ENCODE data around the gene NUP50. TPM values are rescaled to one million over a fixed set of nuclear protein-coding genes. Genes with fewer than 3 reads are reported as not detected.

NUP50 gene
- total RNA-seq, 1 donor from 2014 or later, result 168 TPM

DNA sequence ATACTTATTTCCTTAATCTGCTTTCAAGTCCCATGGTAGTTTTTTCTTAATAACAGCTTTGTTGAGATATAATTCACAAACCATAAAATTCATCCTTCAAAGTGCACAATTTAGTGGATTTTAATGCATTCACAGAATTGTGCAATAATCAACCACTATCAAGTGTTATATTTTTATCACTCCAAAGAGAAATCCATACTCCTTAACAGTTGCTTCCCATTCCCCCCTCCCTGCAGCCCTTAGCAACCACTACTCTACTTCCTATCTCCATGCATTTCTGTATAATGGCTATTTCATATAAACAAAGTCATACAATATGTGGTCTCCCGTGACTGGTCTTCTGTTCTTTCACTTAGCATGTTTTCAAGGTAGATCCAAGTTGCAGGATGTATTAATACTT is 18.8 kb upstream of the NUP50 start:
- intact Hi-C loops (cut with micrococcal nuclease), result no loop called here
- Mint-ChIP-seq H3K36me3 (ENCODE audit: low read depth) (peaks cover 9% of the 10 kb centered on the region), H3K4me1 (no peaks in the 10 kb centered on the region), H3K27me3 (no peaks in the 10 kb centered on the region), H3K9me3 (no peaks in the 10 kb centered on the region), H3K27ac (no peak overlapping the region), H3K4me3 (no peak overlapping the region)
- DNase-seq, result no peak

DNA sequence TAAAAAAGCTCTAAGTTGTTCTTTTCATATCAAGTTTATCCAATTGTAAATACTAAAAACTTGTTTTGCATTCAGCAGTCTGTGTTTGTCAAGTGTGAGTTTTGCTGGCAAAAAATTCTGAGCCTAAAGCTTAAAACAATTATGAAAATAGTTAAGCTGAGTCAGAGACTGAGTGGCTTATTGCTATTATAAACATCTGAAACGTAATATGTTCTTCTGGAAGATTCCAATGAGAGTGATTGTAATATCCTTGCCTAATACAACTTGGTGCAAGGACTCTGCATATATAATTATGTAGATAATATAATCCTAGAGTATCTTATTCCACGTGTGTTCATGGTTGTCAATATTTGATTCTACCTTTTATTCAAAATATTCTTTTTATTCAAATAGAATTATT is 14.1 kb upstream of the NUP50 start:
- H3K36me3 Mint-ChIP-seq (ENCODE audit: low read depth), result peaks cover 21% of the 10 kb centered on the region
- intact Hi-C loops (cut with micrococcal nuclease), result no loop called here
- H3K27ac Mint-ChIP-seq, result no peak overlapping the region
- H3K27me3 Mint-ChIP-seq, result no peaks in the 10 kb centered on the region
- H3K4me3 Mint-ChIP-seq, result no peak overlapping the region
- no peak for DNase-seq
- H3K4me1 Mint-ChIP-seq, result peaks cover 4% of the 10 kb centered on the region
- no peaks in the 10 kb centered on the region for H3K9me3 Mint-ChIP-seq

DNA sequence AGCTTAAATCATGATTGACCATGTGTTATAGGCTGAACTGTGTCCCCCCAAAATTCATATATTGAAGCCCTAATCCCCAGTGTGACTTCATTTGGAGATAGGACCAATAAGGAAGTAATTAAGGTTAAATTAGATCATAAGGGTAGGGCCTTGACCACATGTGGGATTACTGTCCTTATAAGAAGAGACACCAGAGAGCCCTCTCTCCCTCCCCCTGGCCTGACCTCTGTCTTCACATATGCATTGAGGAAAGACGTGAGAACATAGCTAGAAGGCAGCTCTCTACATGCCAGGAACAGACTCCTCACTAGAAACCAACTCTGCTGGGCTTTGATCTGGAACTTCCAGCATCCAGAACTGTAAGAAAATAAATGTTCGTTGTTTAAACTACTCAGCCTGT is 13.6 kb upstream of the NUP50 start:
- no peak overlapping the region for H3K27ac Mint-ChIP-seq
- no peak overlapping the region for H3K4me3 Mint-ChIP-seq
- DNase-seq, result no peak
- intact Hi-C loops (cut with micrococcal nuclease), result no loop called here
- H3K27me3 Mint-ChIP-seq, result no peaks in the 10 kb centered on the region
- no peaks in the 10 kb centered on the region for H3K9me3 Mint-ChIP-seq
- peaks cover 4% of the 10 kb centered on the region for H3K4me1 Mint-ChIP-seq
- H3K36me3 Mint-ChIP-seq (ENCODE audit: low read depth), result peaks cover 21% of the 10 kb centered on the region

DNA sequence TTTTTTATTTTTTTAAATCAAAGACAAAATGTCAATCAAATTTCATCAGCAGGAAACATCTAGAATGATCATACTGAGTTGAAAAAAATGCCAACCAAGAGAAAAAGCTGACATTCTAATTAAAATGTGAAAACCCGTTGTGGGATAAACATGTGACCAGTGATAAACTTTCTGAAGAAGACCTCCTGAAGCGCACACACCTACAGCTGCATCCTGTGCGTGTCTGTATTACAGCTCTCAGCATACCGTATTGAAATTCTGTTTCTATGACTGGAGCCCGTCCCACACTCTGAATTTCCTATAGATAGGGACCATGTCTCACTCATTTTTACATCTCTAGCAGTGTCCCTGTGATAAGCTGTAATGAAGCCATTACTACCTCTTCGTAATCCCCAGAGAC is 12.2 kb upstream of the NUP50 start:
- Mint-ChIP-seq H3K4me3 (no peak overlapping the region), H3K9me3 (no peaks in the 10 kb centered on the region), H3K4me1 (peaks cover 4% of the 10 kb centered on the region), H3K27me3 (no peaks in the 10 kb centered on the region), H3K36me3 (ENCODE audit: low read depth) (peaks cover 21% of the 10 kb centered on the region), H3K27ac (no peak overlapping the region)
- intact Hi-C loops (cut with micrococcal nuclease), result no loop called here
- DNase-seq, result no peak

DNA sequence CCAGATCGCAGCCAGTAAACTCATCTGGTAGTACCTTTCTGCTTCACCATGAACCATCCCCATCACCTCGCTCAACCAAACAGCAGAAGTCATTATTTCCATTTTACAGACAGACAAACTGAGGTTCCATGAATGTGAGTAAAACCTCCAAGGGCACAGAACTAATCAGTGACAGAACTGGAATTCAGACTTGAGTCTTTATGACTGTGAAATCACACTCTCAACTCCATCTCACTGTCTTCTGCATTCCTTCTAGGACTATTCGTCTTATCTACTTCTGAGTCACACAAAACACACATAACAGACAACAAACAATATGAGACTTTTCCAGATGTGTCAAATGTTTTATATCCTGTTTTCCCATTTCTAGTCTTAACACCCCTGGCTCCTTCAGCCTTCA is 9.3 kb upstream of the NUP50 start:
- no peaks in the 10 kb centered on the region for H3K27me3 Mint-ChIP-seq
- no peak overlapping the region for H3K27ac Mint-ChIP-seq
- intact Hi-C loops (cut with micrococcal nuclease), result no loop called here
- no peaks in the 10 kb centered on the region for H3K9me3 Mint-ChIP-seq
- DNase-seq, result no peak
- H3K36me3 Mint-ChIP-seq (ENCODE audit: low read depth), result peaks cover 25% of the 10 kb centered on the region
- H3K4me1 Mint-ChIP-seq, result peaks cover 7% of the 10 kb centered on the region
- H3K4me3 Mint-ChIP-seq, result no peak overlapping the region

DNA sequence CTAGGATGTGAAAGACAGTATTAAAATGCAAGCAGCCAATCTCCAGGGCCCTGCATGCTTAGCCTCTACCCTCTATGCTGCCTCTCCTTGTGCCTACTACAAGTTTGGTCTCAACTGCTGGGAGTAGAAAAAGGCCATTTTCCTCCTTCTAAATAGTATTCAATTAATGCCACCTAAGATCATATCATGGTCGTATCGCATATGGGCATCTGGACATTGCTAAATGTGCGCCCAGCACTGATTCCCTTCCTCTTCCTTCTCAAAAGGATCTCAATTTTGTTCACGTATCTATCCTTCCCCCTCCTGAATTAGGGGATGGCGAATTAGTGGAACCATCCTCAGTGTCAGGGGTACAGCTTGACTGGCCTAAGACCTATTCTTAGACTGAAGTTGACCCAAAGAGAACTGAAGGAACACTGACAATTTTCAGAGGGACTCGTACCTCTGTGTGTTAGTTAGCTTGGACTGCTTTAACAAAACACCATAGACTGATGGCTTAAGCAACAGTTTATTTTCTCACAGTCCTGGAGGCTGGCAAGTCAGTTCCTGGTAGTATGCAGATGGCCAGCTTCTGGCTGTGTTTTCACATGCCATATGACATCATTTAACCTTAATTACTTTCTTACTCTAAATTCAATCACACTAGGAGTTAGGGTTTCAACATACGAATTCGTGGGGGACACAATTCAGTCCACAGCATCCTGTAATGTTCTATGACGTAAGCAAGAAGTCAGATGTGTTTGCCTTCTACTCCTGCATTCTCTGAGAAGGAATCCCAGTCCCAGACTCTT is 8.5 kb upstream of the NUP50 start:
- no peak for DNase-seq
- Mint-ChIP-seq H3K27me3 (no peaks in the 10 kb centered on the region), H3K36me3 (ENCODE audit: low read depth) (peaks cover 26% of the 10 kb centered on the region), H3K4me1 (peaks cover 14% of the 10 kb centered on the region), H3K4me3 (no peak overlapping the region), H3K9me3 (no peaks in the 10 kb centered on the region), H3K27ac (no peak overlapping the region)
- intact Hi-C loops (cut with micrococcal nuclease), result no loop called here

DNA sequence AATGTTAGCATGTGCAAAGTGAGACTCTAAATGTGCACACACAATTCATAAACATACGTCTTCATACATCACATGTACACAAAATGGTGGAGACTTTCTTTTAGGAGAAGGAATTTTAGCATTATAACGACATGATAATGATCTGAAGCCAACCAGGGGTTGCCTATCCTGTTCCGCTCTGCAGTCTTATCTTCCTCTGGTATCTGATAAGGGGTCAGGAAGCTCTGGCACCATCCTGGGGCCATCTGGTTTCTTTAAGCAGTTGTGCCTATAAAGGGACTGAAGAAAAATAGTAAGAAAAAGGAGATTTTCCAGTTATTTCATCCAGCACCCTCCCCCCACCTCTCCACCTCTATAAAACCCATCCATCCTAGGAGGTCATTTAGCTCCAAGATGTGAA is 5.8 kb upstream of the NUP50 start:
- no peaks in the 10 kb centered on the region for H3K9me3 Mint-ChIP-seq
- H3K27ac Mint-ChIP-seq, result no peak overlapping the region
- peaks cover 26% of the 10 kb centered on the region for H3K36me3 Mint-ChIP-seq (ENCODE audit: low read depth)
- no peak for DNase-seq
- H3K4me3 Mint-ChIP-seq, result no peak overlapping the region
- H3K4me1 Mint-ChIP-seq, result peaks cover 23% of the 10 kb centered on the region
- no peaks in the 10 kb centered on the region for H3K27me3 Mint-ChIP-seq
- intact Hi-C loops (cut with micrococcal nuclease), result no loop called here

DNA sequence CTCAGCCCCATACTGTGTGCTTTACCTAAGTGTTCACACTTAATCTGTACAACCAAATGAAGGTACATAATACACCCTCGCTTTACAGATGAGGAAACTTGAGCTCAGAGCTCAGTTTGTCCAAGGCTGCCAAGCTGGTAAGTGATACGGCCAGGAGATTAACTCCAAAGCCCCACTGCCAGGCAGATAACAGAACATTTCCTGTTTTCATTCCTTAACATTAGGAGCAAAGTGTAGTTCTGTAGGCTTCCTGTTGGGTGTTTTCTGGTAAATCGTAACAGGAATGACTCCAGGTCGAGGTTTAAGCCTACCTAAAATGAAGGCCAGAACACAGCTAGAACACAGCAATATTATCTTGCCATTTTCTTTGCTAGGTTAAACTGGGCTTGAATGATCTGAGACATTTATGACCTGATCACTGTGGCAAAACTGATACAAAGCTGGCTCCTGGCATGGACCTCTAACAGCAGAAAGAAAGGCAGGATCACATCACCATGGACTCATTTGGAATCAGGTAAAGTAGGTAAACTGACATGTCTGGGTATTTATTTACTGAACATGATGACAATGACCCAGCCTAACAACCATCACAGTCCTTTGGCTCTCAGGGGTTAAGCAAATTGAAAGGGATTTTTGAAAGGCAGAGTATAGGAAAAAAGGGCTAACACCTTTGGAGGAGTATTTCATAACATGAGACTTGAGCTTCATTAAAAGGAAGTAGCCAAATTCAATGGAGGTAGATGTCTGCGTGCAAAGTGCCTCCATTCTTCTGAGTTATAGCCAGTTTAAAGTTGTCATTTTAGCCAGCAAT is 3.9 kb upstream of the NUP50 start:
- Mint-ChIP-seq H3K4me3 (peak overlapping the region; percentile 41), H3K27ac (no peak overlapping the region), H3K4me1 (peaks cover 27% of the 10 kb centered on the region), H3K9me3 (no peaks in the 10 kb centered on the region), H3K27me3 (no peaks in the 10 kb centered on the region), H3K36me3 (ENCODE audit: low read depth) (peaks cover 29% of the 10 kb centered on the region)
- no peak for DNase-seq
- intact Hi-C loops (cut with micrococcal nuclease), result no loop called here

DNA sequence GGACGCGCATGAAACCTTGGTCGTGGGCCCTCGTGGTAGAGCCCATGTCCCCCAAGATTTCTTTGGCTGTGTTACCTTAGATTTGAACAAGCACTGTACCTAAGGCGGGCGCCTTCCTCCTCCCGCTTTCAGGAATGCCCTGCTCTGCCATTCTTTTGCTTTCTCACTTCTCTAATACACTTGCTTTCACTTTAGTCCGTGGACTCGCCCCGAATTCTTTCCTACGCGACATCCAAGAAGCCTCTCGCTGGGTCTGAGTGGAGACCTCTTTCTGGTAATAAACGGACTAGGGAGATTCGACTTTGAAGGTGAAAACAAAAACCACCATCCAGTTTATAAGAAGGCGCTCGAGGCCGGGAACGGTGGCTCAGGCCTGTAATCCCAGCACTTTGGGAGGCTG is 1.2 kb upstream of the NUP50 start:
- no peaks in the 10 kb centered on the region for H3K9me3 Mint-ChIP-seq
- H3K27ac Mint-ChIP-seq, result peak overlapping the region; percentile 89
- DNase-seq, result no peak
- peaks cover 40% of the 10 kb centered on the region for H3K36me3 Mint-ChIP-seq (ENCODE audit: low read depth)
- H3K27me3 Mint-ChIP-seq, result no peaks in the 10 kb centered on the region
- intact Hi-C loops (cut with micrococcal nuclease), result no loop called here
- H3K4me3 Mint-ChIP-seq, result peak overlapping the region; percentile 100
- H3K4me1 Mint-ChIP-seq, result peaks cover 44% of the 10 kb centered on the region

DNA sequence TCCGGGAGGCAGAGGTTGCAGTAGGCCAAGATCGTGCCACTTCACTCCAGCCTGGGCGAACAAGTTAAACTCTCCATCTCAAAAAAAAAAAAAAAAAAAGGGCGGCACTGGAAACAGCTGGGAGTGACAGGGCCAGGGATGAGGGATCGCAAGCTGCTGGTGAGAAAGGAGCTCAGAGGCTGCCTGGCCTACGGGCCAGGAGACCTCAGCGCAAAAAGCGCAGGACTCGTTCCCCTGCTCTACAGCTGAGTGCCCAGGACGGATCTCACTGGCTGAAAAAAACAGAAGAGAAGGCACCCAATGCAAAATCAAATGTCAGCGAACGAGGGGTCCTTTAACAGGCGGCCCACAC is 650 bp upstream of the NUP50 start:
- Mint-ChIP-seq H3K4me3 (peak overlapping the region; percentile 100), H3K27ac (peak overlapping the region; percentile 89), H3K9me3 (no peaks in the 10 kb centered on the region), H3K27me3 (no peaks in the 10 kb centered on the region), H3K4me1 (peaks cover 44% of the 10 kb centered on the region), H3K36me3 (ENCODE audit: low read depth) (peaks cover 41% of the 10 kb centered on the region)
- no peak for DNase-seq
- intact Hi-C loops (cut with micrococcal nuclease), result no loop called here

DNA sequence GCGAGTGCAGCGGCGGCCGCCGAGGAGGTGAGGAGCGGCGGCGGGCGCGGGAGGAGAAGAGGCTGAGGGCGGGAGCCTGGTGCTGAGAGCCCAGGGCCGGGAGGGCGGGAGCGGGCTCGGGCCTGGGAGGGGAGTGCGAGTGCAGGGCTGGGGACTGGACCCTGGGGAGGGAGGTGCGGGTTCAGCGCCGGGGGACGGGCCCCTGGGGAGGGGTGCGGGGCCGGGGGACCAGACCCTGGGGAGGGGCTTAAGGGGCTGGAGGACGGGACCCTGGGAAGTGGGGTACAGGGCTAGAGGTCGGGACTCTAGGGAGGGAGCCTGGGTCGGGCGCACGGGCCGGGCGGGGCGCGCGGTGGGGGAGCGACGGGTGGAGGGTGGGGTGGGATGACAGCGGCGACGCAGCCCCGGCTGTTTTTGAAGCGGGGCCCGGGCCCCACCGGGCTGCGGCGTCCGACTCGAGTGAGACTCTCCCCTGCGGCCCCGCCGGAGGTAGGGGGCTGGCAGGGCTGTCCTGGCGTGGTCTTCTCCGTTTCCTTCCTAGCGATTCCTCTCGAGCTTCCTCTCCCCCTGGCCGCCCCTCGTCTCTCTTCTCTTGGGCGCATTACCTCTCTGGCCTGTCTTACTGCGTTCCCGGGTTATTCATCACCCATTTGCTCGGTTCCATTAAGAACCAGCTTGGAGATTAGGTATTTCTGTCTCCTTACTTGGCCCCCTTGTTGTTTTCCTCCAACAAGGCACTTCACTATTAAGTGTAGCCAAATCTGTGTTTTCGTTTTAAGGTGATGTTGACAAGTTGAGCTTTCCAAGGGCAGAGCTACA is 754 bp downstream of the NUP50 start:
- no peaks in the 10 kb centered on the region for H3K27me3 Mint-ChIP-seq
- intact Hi-C loops (cut with micrococcal nuclease), result no loop called here

DNA sequence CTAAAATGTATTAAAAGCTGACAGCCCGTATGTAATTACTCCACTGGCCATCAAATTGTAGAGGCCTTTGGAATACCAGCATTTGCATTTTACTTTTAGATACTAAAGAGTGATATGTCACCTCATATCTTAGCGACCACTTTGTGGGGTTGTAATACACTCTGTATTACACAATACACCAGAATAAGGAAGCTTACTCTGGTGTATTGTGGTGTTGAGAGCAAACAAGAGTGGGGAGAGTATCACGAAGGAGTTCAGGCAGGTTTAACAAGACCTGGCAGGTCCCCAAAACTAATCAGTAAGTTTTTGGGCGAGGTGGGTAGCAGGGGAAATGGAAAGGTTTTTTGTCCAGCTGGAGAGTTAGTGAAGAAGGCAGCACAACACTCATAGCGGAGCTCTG is 3.2 kb downstream of the NUP50 start:
- no peaks in the 10 kb centered on the region for H3K27me3 Mint-ChIP-seq
- DNase-seq, result no peak
- H3K4me1 Mint-ChIP-seq, result peaks cover 60% of the 10 kb centered on the region
- H3K9me3 Mint-ChIP-seq, result no peaks in the 10 kb centered on the region
- H3K27ac Mint-ChIP-seq, result peak overlapping the region; percentile 66
- intact Hi-C loops (cut with micrococcal nuclease), result no loop called here
- peaks cover 68% of the 10 kb centered on the region for H3K36me3 Mint-ChIP-seq (ENCODE audit: low read depth)
- peak overlapping the region; percentile 17 for H3K4me3 Mint-ChIP-seq

More for the DNA sequence above, 754 bp downstream of the NUP50 start:
- Mint-ChIP-seq H3K36me3 (ENCODE audit: low read depth) (peaks cover 52% of the 10 kb centered on the region), H3K4me3 (peak overlapping the region; percentile 100), H3K4me1 (peaks cover 51% of the 10 kb centered on the region), H3K27ac (peak overlapping the region; percentile 95), H3K9me3 (no peaks in the 10 kb centered on the region)
- DNase-seq, result peak; percentile 77

DNA sequence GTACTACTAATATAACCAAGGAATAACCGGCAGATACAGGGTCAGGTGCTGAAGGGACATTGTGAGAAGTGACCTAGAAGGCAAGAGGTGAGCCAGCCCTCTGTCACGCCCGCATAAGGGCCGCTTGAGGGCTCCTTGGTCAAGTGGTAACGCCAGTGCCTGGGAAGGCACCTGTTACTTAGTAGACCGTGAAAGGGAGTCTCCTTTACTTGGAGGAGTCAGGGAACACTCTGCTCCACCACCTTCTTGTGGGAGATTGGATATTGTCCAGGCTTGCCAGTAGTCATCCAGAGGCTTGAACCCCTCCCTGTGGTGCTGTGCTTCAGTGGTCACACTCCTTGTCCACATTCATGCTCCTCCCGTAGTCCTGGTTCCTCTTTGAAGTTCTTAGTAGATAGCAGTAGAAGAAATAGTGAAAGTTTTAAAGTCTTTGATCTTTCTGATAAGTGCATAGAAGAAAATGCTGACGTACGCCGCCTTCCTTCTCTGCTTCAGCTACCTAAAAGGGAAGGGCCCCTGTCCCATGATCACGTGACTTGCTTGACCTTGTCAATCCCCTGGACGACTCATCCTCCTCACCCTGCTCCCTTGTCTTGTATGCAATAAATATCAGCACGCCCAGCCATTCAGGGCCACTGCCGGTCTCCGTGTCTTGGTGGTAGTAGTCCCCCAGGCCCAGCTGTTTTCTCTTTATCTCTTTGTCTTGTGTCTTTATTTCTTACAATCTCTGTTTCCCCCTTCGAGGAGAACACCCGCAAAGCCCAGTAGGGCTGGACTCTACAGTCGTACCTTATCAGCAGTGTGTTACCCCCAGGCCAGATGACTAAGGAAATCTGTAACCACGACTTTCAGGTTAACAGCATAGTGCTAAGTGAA is 6.1 kb downstream of the NUP50 start:
- Mint-ChIP-seq H3K4me3 (peak overlapping the region; percentile 80), H3K27ac (peak overlapping the region; percentile 92), H3K9me3 (no peaks in the 10 kb centered on the region), H3K4me1 (peaks cover 73% of the 10 kb centered on the region), H3K27me3 (no peaks in the 10 kb centered on the region), H3K36me3 (ENCODE audit: low read depth) (peaks cover 80% of the 10 kb centered on the region)
- DNase-seq, result peak; percentile 67
- intact Hi-C loops (cut with micrococcal nuclease), result no loop called here
